ENCODE measurements around the gene TERT.

DNA sequence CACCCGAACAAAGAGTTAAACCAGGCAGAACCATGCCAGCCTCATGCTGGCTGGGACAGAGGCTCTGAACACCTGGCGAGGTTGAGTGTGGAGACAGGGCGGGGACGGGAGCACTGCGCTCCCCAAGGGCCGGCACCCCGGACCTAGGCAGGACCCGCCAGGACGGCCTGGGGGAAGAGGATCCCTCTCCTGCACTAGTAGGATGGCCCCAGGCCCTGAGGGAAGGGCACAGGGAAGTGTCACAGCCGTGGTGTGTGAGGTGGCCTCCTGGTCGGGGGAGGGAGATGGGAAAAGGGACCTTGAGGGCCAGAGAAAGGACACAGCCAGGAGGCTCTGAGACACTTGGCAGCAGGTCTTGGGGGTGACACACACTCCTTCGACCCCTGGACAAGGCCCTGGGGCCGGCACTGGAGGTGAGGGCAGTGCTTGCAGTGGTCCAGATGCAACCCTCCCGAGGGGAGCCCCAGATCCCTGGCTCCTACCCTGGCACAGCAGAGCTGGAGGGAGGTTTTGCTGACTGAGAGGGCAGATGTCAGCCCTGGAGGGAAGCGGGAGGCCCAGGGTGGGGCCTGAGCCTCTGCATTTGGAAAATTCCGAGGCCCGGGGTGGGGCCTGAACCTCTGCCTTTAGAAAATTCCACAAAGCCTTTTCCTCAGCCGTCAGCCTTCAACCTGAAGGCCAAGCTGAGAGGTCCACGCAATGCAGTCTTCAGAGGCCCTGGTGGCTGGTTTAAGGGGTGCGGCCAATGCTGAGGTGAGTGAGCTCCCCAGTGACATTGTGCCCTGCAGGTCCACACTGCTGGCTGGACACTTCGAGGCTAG is 24.8 kb upstream of the TERT start:
- TF ChIP-seq, protein P1, sequence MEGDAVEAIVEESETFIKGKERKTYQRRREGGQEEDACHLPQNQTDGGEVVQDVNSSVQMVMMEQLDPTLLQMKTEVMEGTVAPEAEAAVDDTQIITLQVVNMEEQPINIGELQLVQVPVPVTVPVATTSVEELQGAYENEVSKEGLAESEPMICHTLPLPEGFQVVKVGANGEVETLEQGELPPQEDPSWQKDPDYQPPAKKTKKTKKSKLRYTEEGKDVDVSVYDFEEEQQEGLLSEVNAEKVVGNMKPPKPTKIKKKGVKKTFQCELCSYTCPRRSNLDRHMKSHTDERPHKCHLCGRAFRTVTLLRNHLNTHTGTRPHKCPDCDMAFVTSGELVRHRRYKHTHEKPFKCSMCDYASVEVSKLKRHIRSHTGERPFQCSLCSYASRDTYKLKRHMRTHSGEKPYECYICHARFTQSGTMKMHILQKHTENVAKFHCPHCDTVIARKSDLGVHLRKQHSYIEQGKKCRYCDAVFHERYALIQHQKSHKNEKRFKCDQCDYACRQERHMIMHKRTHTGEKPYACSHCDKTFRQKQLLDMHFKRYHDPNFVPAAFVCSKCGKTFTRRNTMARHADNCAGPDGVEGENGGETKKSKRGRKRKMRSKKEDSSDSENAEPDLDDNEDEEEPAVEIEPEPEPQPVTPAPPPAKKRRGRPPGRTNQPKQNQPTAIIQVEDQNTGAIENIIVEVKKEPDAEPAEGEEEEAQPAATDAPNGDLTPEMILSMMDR (IDR thresholded peaks at IDR 0.05) = no peak
- TF ChIP-seq POLR2AphosphoS5 (IDR thresholded peaks at IDR 0.05) (no peak), POLR2A (IDR thresholded peaks at IDR 0.05) (no peak), EP300 (IDR thresholded peaks at IDR 0.05; ENCODE audit: low read depth) (no peak)
